PFSK-1 (cell line): ENCODE results near the gene GRB2.

Source experiments
- FOXP2 ChIP-seq: optimal IDR thresholded peaks from 2 replicates; pipeline ENCODE3; 2011; ENCODE audit warnings: borderline replicate concordance, control low read depth, inconsistent platforms; ENCODE audit not compliant: insufficient read depth; ENCODE audit errors: extremely low read length, extremely low read depth
- POLR2AphosphoS5 ChIP-seq: IDR thresholded peaks from 2 replicates; pipeline ENCODE4 v1.6.1; 2012; ENCODE audit warnings: low read depth, mild to moderate bottlenecking, control low read depth, low read length, moderate library complexity
- SIN3A ChIP-seq: IDR thresholded peaks from 2 replicates; pipeline ENCODE4 v1.6.1; 2012; ENCODE audit warnings: mild to moderate bottlenecking, low read length, moderate library complexity, borderline replicate concordance; ENCODE audit not compliant: insufficient read depth
- TAF1 ChIP-seq: IDR thresholded peaks from 2 replicates; pipeline ENCODE4 v1.6.1; 2012; ENCODE audit warnings: low read length, control low read depth, borderline replicate concordance; ENCODE audit not compliant: insufficient read depth

GRCh38 chr17:75364078-75364477, 41.4 kb downstream of the GRB2 start:
- TF ChIP-seq TAF1: no peak
- TF ChIP-seq SIN3A: no peak
- no peak for TF ChIP-seq POLR2AphosphoS5
- TF ChIP-seq FOXP2: no peak
